ENCODE data around the gene ASCL2. TPM values are rescaled to one million over a fixed set of nuclear protein-coding genes. Genes with fewer than 3 reads are reported as not detected.

ASCL2 gene
- total RNA-seq, 1 donor: not detected

DNA sequence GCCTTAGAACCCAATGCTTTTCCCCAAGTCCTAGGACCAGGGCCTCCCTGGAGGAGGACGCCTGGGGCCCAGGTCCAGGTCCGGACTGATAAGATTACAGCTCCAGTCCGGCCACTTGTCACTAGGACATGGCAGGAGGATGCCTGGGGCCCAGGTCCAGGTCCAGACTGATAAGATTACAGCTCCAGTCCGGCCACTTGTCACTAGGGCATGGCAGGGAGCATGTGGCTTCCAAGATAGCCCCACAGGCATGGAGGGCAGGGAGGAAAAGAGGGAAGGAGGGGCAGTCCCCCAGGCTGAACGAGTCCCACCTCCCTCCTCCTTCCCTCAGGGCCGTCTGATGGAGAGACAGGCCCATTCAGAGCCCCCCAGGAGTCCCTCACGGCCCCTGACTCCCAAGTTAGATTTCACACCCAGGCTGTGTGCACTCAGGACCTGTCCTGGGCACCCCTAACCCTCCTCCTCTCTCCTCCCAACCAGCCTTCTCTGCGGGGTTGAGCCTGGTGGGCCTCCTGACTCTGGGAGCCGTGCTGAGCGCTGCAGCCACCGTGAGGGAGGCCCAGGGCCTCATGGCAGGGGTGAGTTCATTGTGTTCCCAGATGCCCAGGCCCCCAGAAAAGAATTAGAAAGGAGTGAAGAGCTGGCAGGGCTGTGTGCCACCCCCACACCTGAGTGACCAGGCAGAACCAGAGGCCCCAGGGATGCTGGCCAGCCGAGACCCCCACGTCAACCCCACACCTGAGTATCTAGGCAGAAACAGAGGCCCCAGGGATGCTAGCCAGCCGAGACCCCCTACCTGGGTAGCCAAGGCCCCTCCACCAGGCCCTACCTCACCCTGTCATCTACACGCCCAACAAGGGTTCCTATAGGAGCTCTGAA, 33.5 kb upstream of the ASCL2 start:
- no peak for DNase-seq (ENCODE audit: low read depth)
- no peak overlapping the region for H3K4me3 ChIP-seq (ENCODE audit: low read depth, low read length)
- TF ChIP-seq, protein P1, sequence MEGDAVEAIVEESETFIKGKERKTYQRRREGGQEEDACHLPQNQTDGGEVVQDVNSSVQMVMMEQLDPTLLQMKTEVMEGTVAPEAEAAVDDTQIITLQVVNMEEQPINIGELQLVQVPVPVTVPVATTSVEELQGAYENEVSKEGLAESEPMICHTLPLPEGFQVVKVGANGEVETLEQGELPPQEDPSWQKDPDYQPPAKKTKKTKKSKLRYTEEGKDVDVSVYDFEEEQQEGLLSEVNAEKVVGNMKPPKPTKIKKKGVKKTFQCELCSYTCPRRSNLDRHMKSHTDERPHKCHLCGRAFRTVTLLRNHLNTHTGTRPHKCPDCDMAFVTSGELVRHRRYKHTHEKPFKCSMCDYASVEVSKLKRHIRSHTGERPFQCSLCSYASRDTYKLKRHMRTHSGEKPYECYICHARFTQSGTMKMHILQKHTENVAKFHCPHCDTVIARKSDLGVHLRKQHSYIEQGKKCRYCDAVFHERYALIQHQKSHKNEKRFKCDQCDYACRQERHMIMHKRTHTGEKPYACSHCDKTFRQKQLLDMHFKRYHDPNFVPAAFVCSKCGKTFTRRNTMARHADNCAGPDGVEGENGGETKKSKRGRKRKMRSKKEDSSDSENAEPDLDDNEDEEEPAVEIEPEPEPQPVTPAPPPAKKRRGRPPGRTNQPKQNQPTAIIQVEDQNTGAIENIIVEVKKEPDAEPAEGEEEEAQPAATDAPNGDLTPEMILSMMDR (IDR thresholded peaks at IDR 0.05; ENCODE audit: insufficient read depth, low read depth, low read length): no peak

DNA sequence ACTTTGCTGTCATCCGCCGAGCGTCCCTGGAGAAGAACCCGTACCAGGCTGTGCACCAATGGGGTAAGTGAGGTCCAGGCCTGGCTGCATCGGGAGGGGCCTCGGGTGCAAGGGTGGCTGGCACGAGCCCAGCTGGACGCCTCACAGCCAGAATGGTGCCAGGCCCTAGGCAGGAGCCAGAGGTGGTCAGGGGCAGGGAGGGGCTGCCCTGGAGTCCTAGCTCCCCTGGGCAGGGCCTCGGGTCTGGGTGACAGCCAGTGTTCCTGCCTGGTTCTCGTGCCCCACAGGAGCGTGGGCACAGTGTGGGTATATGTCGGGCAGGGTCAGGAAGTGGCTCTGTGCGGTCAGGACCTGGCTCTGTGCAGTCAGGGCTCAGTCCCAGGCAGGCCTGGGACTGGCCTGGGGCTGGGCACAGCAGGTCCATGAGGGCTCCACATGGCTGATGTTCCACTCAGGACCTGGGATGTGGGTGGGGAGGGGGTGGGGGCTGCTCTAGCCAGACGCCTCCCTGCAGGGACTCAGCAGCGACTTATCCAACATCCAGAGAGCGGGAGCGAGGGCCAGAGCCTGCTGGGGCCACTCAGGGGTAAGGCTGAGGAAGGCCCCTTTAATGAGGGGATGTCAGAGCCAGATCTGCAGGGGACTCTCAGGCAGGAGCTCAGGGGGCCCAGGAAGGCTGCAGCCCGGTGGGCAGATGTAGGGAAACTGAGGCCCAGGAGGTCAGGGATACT, 32.7 kb upstream of the ASCL2 start:
- no peak for DNase-seq (ENCODE audit: low read depth)
- TF ChIP-seq, protein P1 (IDR thresholded peaks at IDR 0.05; ENCODE audit: insufficient read depth, low read depth, low read length): no peak
- no peak overlapping the region for H3K4me3 ChIP-seq (ENCODE audit: low read depth, low read length)

DNA sequence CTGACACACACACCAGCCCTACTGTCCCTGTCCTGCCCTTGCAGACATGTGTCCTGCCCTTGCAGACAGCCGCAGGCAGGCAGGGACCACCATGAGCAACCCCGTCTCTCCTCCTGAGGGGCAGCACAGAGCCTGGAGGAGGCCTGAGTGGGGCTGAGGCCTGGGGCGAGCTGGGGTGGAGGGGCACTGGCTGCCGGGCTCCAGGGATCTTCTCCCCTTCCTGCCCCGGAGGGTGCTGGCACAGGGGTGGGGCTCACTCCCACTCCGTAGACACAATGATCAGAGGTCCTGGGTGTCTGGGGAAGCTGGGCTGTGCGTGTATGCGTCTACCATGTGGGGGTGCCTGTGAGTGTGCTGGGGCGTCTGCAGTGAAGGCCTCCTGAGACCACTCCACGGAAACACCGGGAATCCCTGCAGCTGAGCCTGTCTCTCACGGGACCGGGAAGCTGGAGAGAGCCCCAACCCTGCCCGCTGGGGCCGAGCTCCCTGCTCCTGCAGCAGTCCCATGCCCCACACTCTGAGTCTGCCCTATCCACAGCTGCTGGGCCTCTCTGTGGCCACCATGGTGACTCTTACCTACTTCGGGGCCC, 32.0 kb upstream of the ASCL2 start:
- DNase-seq (ENCODE audit: low read depth): no peak
- H3K4me3 ChIP-seq (ENCODE audit: low read depth, low read length): no peak overlapping the region
- TF ChIP-seq, protein P1 (IDR thresholded peaks at IDR 0.05; ENCODE audit: insufficient read depth, low read depth, low read length): no peak

DNA sequence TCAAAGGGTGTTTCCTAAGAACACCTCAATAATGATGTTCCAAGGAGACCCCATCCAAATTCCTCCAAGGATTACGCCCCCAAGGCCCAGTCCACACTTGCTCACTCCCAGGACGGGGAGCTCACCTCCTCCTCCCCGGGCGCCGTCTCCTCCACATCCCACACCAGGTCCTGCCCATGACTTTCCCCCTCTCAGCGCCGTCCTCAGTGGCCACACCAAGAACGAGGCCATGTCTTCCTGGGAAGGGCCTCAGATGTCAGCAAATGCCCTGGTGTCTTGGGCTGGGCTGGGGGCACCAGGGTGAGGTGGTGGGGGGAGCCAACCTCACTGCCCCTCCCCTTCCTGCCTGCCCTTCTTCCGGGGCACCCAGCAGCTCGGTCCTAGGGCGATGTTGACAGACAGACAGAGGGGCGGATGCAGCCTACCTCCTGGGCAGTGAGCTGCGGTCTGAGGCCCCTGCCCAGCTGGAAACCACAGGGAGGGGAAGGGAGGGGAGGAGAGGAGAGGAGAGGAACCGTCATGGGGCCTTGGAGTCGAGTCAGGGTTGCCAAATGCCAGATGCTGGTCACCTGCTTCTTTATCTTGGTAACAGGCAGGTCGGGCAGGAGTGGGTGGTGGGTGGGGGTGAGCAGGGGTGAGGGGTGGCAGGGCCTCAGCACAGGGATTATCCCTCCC, 31.4 kb upstream of the ASCL2 start, which contains the start of the genes C11orf21 and TSPAN32:
Gene C11orf21, minus strand, starts transcription at position 288 of the 675 bp plus-strand sequence. Its CDS starts 110 bp downstream, at position 178.
Gene TSPAN32, plus strand, starts transcription at position 383 of the 675 bp plus-strand sequence. Its CDS starts 137 bp downstream, at position 520.
- no peak within 1 kb of the TSS for H3K4me3 ChIP-seq (ENCODE audit: low read depth, low read length)
- TF ChIP-seq, protein P1 (IDR thresholded peaks at IDR 0.05; ENCODE audit: insufficient read depth, low read depth, low read length): no peak
- peak; percentile 62 for DNase-seq (ENCODE audit: low read depth)

DNA sequence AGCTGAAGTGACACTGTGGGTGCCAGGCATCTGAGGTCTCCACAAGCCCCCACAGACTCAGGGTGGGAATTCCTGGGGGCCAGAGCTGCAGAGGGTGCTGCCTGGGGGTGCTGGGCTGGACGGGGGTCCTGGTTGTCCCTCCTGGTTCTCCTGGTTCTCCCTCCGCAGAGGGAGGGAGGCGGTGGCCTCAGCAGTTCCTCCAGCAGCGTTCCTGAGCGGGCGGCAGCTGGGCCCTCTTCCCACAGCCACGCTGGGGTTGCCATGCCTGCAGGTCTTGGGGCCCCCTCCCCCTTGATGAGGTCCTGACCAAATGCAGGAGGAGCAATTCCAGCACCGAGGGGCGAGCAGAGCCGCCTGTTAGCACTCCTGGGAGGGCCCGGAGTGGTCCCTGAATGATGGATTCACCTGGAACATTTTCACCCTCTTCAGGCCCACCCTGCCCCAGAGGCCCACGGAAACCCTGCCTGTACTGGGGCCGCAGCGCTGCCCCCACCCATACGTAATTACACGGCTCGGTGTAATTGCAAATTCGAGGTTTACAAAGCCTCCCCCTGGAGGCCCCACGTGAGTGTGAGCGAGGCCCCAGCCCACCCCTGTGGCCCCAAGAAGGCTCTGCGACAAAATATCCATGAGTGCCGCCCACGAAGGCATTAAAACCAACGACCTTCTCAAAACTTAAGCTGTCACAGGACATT, 30.7 kb upstream of the ASCL2 start:
- H3K4me3 ChIP-seq (ENCODE audit: low read depth, low read length): no peak overlapping the region
- DNase-seq (ENCODE audit: low read depth): no peak
- TF ChIP-seq, protein P1 (IDR thresholded peaks at IDR 0.05; ENCODE audit: insufficient read depth, low read depth, low read length): no peak
